Activated CD4-positive, alpha-beta T cell treated with anti-CD3 and anti-CD28 coated beads, Interleukin-2, Interleukin-4, amounts not matched to agents 100 ng/mL and 50 ng/mL, durations not matched to agents 16 hours and 8 hours (primary cell): Measurements from ENCODE around the gene BIRC7.
"Not testable (repeated sequence)": the region's sequence is repeated elsewhere in the genome, so short reads cannot be mapped to it uniquely, and the experiment has no call there.

Experiments used
- DNase-seq: peaks from one replicate; pipeline ENCODE4 v3.0.0-alpha.2; 2020; ENCODE audit warnings: low spot score

Gene BIRC7

DNA sequence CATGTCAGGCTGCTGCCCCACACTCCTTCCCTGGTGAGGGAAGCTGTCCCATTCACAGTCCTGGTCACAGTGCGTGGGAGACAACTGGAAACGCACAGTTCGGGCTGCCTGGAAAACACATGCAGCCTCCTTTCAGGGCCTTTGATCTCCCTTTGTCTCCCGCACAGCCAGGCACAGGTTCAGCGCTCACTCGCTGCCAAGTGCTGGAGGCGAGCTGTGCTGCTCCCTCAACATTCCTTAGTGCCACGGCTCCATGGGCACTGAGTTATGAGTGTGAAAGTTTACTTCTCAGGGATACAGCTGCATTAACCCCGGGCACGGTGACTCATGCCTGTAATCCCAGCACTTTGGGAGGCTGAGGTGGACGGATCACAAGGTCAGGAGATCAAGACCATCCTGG lies 28.8 kb upstream of the BIRC7 start:
- DNase-seq = no peak

DNA sequence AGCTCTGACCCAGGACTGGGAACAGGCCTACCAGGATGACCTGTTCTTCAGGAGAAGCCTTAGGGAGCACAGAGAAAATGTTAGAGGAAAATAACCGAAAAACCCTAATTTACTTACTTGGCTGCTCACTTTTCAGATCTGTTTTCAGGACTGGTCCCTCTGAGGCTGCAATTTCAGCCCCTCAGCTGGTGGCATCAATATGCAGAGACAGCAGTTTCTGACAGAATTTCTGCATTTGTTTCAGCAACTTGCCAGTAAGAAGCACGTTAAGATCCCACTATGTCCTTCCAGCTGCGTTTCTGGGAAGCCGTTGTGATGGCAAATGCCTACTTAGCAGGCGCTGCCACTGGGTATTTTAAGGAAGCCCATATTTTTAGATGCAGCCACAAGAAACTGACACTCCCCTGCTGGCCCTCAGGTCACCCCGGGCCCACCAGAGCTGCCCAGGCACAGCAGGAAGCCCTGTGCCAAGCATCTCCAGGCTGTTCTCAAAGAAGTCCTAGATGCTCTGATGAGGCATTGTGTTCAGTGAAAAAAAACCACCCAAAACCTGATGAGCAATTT lies 27.3 kb upstream of the BIRC7 start:
- no peak for DNase-seq

DNA sequence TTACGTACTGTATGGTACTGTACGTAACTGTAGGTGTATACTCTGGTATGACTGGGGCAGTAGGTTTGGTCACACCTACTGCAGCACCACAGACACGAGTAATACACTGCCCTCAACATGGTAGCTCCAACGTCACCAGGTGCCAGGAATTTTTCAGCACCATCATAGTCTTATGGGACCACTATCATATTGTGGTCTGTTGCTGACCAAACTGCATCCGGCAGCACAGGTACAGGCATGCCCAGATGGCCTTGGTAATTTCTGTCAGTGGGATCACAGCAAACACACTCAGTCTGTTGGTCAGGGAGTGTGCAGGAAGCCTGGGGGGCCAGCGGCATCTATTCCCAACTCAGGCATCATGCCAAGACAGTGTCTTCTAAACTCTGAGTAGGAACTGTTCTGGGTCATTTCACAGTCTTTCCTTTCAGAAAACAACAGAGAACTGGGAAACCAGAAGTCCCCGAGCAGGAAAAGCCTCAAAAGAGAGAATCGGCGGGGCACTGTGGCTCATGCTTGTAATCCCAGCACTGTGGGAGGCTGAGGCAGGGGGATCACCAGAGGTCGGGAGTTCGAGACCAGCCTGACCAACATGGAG lies 25.6 kb upstream of the BIRC7 start:
- no peak for DNase-seq

DNA sequence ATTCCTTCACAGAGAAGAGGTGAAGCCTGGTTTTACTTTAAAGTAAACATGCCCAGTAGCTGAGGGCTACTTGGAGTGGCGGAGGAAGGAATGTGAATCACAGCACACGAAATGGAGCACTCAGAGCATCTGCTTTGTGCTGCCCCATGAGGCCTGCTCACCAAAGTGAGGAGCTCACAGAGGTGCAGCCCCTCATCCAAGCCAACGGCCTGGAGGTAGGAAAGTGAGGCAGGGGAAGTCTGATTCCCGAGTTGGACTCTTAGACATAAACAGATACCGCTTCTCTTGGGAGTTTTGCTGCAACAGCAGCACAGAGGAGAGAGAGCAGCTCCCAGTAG lies 23.3 kb upstream of the BIRC7 start:
- DNase-seq = no peak

DNA sequence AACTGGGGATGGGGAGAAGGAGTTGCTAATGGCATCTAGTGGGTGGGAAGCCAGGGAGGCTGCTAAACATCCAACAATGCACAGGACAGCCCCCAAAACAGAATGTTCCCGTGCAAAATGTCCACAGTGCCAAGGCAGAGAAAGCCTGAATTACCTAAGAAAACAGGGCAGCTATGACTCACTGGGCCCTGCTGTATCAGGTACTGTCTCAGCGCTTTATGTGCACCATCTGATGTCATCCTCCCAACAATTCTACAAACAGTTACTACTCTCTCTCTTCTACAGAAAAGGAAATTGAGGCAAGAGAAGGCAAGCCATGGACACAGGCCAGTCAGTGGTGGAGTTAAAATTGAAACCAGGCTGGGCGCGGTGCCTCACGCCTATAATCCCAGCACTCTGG lies 22.9 kb upstream of the BIRC7 start:
- no peak for DNase-seq

DNA sequence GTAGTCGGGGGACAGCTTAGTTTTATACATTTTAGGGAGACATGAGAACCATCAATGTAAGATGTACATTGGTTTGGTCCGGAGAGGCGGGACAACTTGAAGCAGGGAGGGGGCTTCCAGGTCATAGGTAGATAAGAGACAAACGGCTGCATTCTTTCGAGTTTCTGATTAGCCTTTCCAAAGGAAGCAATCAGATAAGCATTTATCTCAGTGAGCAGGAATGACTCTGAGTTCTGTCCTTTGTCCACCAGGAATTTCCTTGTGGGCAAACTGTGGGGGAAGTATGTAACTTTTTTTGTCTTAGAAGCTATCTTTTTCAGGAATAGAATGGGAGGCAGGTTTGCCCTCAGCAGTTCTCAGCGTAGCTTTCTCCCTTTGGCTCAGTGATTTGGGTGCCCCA lies 21.2 kb upstream of the BIRC7 start:
- no peak for DNase-seq

DNA sequence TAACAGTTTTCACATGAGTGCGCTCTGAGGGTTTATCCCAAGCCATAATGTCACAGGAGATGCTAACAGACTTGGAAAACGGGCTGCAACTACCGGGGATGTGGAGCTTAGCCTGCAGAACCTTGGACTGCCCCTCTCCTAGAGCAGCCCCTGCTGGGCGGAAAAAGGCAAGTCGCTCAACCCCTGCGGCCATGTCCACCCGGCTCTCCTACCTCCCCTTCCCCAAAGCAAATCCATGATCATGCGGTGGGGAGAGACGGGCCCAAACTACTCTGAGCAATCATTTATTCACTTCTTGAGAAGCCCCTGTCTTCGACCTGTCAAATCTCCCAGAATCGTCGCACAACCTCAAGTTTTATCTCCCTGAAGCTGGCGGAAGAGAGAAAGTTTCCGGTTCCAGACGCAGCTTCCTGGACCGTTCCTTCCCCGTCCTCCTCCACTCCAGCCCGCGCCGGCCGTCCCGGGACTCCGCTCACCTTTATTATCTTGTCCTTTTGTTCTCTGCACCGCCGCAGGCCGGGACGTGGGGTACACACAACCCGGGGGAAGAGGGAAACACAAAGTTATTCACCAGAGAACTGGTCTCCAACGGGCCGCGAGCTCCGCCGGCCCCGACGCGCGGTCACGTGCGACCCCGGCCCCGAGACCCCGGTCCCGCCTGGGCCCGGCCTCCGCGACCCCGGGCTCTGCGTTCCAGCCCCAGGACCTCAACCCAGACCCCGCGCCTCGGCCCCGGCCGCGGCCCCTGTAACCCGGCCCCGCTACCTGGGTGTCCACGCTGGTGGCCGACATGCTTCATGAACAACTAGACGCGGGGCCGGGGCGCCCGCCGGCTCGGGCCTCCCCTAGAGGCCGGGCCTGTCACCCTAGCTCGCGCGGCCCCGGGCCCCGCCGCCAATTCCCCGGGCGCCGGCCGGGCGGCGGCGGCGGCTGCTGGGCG lies 20.3 kb upstream of the BIRC7 start:
- no peak for DNase-seq

DNA sequence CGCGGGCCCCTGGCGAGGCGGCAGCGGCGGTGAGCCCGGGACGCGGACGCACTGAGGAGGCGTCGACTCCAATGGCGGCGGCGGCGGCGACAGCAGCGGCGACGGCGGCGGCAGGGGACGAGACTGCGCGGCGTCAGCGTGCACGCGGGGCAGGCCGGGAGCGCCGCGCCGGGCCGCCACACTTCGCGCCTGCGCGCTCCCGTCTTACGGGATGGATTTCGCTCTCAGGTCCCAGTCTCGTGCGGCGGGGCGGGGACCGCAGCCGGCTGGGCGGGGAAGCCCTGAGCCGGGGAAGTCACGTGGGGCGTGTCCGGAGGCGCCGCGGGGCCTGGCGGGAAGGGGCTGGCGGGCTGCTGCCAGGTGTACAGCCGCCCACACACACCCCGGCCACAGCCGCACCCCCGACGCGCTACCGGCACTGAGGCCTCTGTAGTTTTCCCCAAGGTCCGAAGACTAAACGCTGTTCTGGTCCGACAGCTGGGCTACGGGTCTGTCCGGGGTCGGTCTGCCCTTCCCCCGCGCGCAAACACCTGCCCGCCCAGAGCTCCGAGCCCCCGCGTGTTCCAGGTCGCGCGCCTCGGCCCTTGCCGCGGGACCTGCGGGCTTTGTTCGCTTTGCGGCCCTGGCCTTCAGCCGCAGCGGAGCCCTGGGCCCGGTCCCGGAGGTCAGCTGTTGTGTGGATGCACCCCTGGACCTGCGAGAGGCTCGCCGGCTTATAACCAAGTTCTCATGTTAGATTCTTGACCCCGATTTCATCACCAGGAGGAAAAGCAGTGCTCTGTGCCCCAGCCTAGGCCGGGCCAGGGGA lies 19.5 kb upstream of the BIRC7 start, which contains the start of gene YTHDF1:
Gene YTHDF1, minus strand, starts transcription at position 91 of the 808 bp plus-strand sequence. CDS start 239 bp downstream, outside the sequence.
- DNase-seq = peak; percentile 97

DNA sequence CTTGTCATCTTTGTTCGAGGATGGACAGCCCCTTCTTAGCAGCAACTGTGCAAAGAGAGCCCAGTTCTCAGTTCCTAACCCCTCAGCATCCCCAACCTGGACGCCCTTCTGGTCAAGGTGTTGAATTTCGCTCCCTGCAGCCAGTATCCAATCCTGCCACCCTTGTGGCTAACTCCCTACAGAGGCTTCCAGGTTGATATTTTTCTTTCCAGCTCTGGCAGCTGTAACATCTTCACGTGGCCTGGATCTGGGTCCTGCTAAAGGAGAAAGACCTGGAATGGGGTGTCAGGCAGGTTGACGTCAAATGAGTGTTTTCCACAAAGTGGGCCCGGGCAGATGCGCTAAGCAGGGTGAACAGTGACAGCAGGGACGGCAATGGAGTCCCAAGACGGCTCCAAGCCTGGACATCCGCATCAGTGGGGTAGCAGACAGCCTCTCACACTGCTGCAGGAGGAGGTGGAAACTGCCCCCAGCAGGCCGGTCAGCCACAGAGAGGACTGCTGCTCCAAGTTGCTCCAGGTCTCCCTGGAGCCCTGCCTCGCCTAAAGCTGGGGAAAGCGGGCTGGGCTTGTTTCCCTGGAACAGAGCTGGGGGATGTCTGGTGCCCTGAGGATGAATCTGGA lies 18.7 kb upstream of the BIRC7 start:
- DNase-seq = no peak

DNA sequence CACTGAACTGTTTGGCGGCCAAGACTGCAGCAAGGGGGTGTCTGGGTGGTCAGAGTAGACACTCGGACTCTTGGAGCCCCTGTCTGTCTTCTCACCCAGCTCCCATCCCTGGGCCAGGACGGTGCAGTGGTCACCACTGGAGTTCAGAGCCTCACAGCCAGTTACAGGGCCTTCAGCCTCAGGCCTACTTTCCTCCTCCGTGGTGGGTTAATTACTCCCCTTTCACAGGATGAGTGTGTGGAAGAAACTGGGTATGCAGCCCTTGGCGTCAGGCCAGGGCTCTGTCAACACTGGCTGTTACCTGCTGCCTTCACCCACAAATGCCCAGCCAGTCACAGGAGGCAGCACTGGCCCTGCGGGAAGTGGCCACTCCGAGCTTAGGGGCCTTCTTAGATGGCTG lies 18.0 kb upstream of the BIRC7 start:
- no peak for DNase-seq

DNA sequence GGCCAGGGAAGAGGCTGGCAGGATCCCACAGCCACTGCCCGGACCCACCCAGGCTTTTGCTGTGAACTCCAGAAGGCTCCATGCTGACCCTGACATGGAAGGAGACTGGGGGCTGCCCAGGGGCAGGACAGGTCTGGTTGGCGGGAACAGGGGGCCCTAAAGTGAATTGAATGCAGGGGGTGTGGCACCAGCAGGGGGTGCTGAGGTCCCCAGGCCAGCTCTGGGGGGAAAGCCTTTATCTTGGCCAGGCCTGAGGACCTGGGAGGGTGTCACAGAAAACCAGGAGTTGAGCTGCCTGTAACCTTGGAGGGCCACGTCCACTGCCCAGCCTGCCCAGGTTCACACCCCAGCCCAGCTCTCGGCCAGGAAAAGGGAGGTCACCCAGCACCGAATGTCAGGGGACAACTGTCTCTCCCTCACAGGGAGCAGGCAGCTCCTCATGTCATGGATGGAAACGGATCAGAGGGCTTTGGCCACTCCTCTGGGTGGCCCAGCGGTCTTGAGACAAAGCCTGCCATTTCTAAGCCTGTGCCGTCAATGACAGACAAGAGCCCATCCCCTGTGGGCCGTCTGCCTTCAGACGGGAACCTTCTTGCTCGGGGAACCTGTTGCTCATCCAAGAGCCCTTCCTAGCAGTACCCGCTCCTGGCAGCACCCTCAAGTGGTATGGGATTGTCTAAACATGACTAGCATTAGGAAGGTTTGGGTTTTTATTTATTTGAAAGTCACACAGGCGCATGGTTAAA lies 16.8 kb upstream of the BIRC7 start:
- DNase-seq = no peak

DNA sequence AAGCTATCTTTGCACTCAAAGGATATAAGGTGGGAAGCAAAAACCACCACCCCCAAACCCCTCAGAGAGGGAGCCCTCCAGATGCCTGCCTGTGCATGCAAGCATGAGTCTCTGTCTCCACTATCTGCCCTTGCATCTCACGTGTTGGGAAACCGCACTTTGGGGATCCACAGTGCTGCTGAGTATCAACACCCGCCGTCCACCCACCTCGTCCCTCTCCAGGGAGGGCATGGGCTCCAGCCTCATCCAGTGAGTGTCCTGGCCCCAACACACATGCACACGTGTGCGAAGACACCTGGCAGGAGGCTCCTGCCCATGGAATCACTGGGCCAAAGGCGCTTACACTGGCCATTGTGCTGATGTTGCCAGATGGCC lies 16.3 kb upstream of the BIRC7 start:
- DNase-seq = no peak

DNA sequence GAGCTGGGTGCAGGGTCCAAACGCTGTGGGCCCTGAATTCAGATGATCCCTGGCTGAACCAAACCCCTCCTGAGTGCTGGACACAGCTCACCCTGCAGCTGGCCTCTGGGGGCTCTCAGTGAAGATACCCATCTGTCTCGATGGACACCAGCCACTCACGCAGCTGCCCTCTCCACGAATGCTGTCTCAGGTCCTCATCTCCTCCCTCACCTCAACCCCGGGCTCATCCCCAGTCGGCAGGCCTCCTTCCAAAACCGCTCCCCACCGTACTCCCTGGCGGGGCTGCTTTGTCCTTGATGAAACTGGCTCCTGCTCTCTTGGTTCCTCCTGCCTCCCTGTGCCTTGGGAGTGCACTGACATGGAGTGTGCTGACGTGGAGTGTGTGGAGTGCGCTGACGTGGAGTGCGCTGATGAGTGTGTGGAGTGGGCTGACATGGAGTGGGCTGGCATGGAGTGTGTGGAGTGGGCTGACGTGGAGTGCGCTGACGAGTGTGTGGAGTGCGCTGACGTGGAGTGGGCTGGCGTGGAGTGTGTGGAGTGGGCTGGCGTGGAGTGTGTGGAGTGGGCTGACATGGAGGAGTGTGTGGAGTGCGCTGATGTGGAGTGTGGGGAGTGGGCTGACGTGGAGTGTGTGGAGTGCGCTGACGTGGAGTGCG lies 15.7 kb upstream of the BIRC7 start:
- no peak for DNase-seq

DNA sequence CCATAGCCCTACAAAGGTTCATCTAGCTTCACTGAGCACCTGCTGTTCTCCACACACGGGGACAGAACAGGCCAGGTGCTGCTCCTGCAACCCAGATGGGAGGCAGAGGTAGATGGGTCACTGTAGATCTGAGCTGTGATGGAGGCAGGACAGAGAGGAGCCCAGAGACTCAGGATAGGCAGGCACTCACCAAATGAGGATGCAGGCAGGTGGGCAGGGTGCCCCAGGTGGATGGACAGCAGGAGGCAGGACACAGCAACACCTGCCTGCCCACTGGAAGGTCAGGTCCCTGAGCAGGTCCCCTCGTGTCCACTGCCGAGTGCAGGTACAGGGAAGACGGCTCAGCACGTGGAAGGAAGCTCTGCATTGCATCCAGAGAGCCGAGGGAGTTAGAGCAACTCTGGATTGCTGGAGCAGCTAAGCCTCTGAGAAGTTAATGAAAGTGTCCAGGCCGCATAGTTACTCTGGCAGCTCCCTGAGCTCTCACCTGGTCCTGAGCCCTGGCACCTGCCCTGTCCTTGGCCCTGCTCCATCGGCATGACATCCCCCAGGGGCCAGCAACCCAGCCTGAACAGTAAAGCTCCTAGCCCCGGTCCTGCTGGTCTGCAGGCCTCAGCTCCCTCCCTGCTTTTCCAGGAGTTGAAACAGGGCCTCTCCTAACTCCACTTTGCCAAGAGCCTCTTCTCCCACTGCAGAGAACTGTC lies 14.9 kb upstream of the BIRC7 start:
- no peak for DNase-seq

DNA sequence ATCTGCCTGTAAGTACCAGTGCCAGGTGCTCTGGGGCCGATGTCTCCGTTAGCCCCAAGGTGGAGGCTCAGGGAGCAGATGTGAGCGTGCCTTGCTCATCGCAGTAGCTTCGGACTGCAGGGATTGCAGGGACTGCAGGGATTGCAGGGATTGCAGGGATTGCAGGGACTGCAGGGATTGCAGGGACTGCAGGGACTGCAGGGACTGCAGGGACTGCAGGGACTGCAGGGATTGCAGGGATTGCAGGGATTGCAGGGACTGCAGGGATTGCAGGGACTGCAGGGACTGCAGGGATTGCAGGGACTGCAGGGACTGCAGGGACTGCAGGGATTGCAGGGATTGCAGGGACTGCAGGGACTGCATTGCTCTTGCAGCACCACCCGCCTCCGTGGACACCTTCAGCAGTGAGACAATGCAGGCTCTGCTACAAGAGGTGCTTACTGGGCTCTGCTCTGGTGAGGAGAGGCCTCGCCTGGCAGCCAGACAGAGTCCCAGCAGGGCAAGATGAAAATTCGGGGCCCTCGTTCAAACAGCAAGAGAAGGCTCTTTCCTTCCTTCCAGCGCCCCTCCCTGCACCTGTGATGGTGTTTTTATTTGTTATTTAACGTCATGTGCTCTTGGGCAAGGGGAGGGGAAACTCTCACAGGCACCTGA lies 14.2 kb upstream of the BIRC7 start:
- not testable (repeated sequence) for DNase-seq

DNA sequence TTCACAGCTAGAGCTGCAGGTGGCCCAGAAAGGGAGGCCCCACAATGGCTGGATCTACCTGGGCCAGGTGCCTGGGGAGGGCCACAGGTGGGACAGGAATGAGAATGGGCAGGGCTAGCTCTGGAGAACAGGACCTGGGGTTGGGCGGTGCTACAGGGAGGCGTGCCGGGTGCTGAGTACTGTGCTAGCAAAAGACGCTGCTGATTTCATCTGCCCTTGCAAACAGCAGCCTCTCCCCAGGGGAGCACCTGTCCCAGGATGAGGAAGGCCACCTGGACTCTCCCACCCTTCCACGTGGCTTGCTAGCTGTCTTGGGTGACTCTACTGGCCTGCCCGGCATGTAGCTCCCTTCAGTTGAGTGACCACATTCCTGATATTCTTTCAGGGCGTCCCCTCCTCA lies 13.2 kb upstream of the BIRC7 start:
- no peak for DNase-seq

DNA sequence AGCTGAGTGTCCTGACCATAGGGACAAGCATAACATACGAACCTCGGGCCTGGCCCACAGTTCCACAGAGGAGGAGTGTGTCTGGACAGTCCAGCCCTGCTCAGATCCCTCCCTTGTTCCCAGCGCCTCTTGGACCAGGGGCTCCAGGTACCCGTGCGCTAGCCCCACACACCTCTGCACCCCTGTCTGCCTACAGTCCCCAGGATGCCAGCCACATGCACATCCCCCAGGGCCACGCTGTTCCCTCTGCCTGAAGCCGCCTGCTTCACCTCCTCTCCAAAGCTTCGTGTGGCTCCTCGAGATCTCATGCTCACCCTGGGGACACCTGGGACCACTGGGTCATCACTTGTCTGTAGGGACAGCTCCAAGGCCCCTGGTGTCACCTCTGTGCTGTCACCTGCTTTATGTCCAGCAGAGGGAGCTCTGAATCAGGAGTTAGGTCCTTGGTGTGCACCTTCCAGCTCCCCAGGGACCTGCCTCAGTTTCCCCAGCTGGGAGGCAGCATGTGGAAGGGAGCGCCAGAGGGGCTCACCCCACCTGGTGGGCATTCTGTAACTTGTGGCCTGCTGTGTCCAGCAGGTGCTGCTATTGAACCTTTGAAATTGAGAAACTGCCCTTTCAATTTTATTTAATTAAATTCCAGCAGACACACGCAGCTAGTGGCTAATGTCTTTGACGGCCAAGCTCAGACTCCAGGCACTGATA lies 12.4 kb upstream of the BIRC7 start:
- DNase-seq = peak; percentile 58

DNA sequence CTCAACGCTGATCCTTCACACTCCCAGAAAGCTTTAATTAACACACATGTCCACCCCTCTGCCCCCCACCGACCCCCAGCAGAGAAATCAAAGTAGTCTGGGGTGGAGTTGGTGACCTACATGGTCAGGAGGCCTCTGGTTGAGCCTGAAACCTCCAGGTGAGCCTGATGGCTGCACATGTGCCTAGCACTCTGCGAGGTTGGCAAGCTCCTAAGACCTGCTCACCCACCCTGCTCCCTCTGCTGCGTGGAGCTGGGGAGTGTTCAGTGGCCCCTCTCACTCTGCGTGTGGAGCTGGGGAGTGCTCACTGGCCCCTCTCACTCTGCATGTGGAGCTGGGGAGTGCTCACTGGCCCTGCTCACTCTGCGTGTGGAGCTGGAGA lies 11.9 kb upstream of the BIRC7 start:
- DNase-seq = no peak
